HuH-7 (cell line): ENCODE data around the gene RRP8.

Experiments
- DNase-seq: peaks from one replicate; pipeline ENCODE4 v3.0.0; 2011; ENCODE audit warnings: low spot score

RRP8 gene

GRCh38 chr11:6617315-6617781 is 13.9 kb upstream of the RRP8 start:
- DNase-seq, result no peak

DNA sequence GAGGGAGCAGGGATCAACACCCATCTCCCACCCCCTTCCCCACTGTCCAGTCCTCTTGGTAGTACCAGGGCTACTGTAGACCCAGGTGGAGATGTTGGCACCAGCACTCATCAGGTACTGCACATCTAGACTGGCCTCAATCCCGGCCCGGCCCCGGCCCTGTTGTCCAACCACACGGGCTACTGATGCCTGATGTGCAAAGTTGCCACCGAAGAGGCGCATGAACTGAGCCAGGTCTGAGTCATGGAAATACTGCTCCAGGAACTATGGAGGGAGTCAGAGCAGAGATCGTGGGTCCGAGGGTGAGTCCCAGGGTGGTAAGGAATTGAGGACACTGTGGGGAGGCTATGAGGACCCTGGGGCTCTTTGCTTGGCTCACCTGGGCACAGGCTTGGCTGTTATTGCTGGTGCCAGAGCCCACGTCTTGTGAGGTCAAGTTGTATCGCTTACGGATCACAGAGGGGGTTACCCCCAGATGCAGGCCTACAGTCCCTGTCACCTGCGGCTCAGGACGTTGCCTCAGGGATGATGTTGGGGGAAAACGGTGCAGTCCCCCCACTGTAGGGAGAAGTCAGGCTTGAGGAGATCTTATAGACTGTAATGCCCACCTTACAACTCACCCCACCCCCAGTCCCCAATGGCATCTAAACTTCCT is 13.3 kb upstream of the RRP8 start:
- no peak for DNase-seq

DNA sequence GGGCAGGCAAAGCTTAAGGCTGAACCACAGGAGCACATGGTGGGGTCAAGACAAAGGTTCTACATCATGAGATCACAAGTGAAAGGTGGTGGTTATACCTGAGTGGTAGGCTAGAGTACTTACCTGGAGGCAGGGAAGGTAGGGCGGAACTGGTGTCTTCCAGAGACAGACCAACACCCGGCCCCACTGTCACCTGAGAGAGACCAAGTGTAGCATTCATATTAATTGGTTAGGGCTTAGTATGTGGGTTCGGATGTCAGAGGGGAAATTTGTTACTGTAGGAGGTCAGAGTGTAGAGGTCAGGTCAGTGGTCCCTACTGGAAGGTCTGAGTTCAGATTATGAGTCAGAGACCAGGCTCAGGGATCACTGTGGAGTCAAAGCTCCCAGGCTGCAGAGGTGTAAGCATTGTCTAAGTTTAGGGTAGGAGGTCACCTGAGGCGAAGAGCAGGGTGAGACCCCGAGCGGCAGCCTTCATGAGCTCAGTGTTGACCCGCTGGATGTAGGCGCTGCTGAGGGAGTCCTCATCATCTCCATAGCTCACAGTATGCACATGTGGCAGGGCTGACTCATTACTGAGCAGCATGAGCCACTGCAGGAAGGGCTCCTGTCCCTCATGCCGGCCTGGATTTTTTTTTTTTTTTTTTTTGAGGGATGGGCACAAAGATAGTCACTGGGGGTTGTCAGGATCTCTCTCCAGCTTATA is 12.6 kb upstream of the RRP8 start:
- no peak for DNase-seq

- no peak for DNase-seq
Observed at GRCh38 chr11:6615046-6615445, 11.6 kb upstream of the RRP8 start.

DNA sequence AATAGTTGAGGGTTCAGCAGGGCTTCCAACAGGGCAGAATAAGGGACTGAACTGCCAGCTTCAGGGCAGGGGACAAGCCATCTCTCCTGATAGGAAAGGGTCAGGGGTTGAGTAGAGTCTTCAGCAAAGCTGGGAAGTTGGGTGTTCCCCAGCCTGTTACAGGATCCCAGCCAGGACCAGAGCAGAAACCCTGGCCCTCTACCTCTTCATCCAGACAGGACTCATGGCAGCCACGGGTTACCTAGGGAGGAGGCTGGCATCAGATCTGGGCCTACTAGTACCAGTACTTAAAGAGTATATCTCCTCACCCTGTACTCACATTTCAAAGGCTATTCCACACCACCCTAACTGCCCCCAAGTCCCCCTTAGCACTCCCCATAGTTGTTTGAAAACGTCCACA is 11.0 kb upstream of the RRP8 start:
- no peak for DNase-seq

DNA sequence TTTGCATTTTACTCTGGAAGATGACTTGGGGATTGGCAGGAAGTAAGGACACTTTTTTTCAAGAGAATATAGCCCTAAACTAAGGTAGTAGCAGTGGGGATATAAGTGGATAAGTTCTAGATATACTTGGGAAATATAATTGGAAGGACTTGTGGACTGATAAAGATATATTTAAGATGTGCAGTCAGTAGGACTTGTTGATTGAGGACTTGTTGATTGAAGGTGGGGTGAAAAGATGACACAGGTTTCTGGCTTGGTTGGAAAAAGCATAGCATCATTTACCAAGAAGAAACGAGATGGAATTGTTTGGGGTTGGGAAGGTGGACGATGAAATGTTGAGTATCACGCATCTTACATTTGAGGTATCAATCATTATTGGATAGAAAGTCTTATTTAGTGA is 10.1 kb upstream of the RRP8 start:
- DNase-seq, result no peak

- peak; percentile 91 for DNase-seq
Observed at GRCh38 chr11:6612213-6613041, 9.0 kb upstream of the RRP8 start, which contains the start of gene TAF10. TAF10 (minus strand) TSS chr11:6612216; CDS start chr11:6612189, 27 bp downstream.

GRCh38 chr11:6611963-6612212 is 8.5 kb upstream of the RRP8 start:
- no peak for DNase-seq

DNA sequence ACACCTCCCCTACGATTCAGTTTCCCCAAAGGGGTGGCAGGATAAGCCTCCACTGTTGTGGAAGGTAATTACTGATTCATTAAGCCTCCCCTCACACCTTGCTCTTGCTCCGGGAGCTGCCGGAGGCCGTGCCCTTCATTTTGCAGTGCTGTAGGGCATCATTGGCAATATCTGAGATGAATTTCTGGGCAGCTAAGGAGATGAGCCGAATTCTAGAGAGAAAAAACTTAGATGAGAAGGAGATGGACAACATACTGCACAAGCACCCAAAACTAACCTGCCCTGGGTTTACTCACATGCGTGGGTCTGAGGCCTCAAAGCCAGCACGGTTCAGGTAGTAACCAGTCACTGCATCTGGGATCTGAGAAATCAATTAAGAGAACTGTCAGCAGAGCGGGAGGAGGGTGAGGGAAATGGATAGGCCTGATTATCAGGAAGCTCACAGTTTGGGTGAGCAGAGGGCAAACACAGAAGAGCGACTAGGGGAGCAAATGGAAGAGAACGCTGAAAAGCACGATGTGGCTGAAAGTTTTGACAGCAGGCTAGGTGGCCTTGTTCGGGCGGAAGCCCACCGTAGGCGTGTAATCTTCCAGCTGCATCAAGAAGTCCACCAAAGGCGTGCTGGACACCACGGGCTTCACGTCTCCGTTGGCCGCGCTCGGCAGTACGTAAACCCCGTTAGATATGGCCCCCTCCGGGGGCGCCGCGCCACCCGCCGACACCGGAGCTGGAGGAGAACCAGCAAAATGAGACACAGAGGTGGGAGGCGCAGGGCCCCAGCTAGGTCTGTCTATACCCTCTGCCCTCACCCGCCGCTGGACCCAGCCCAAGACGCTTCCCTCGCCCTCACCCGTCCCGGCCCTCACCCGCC is 7.9 kb upstream of the RRP8 start:
- DNase-seq, result no peak

DNA sequence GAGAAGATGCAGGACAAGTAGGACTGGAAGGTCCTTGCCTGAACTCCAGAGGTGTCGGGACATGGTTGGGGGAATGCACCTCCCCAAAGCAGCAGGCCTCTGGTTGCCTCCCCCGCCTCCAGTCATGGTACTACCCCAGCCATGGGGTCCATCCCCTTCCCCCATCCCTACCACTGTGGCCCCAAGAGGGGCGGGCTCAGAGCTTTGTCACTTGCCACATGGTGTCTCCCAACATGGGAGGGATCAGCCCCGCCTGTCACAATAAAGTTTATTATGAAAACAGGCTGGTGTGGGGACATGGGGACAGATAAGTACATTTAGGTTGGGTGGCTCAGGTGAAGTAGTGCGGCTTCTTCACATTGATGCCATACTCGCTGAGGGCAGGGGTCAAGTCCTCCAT is 7.2 kb upstream of the RRP8 start:
- no peak for DNase-seq

GRCh38 chr11:6609502-6610015 is 6.1 kb upstream of the RRP8 start:
- no peak for DNase-seq

DNA sequence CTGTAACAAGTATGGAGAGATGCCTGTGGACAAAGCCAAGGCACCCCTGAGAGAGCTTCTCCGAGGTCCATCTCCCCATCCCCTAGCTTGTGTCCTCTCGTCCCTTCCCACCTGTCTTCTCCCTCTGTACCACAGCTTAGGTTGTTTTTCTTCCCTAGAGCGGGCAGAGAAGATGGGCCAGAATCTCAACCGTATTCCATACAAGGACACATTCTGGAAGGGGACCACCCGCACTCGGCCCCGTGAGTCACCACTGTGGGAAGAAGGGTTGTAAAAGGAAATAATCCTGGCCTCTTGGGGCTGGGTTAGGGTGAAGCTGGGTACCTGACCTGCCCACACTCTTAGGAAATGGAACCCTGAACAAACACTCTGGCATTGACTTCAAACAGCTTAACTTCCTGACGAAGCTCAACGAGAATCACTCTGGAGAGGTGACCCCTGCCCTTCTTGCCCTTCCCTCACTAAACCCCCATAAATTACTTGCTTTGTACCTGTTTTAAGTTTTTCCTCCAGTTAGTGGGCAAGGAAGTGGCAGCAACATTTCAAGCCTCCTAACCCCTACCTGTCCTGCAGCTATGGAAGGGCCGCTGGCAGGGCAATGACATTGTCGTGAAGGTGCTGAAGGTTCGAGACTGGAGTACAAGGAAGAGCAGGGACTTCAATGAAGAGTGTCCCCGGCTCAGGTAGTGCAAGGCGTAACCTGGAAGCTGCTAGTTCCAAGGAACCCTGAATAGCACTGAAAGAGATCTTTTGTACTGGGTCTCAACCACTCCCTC is 5.5 kb upstream of the RRP8 start:
- no peak for DNase-seq

- DNase-seq, result no peak
Observed at GRCh38 chr11:6608011-6608410, 4.6 kb upstream of the RRP8 start.

GRCh38 chr11:6607190-6607795 is 3.9 kb upstream of the RRP8 start:
- no peak for DNase-seq

- DNase-seq, result peak; percentile 97
Observed at GRCh38 chr11:6606471-6607189, 3.2 kb upstream of the RRP8 start.

- DNase-seq, result no peak
Observed at GRCh38 chr11:6604790-6605189, 1.4 kb upstream of the RRP8 start.

GRCh38 chr11:6604081-6604626 is 738 bp upstream of the RRP8 start:
- DNase-seq, result peak; percentile 61

GRCh38 chr11:6602096-6602940 is 1.1 kb downstream of the RRP8 start:
- DNase-seq, result no peak

DNA sequence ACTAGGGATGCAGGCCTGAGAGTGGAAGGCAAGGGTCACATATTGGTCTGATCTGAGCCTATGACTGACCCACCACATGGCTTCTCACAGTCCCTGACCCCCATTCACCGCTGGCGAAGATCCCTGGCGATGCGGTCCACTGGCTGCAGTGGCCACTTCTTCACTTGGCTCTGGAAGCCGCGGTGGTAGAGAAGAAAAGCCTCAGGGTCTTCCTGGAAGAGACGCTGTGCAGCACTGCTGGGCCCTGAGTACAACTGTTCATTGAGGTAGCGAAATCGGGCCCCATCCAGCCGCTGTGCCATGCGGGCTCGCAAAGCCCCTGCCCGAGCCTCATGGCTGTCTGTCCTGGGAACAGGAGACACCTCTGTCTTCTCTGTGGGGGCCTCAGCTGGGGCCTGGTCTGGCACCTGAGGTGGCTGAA is 2.4 kb downstream of the RRP8 start:
- DNase-seq, result no peak
